Measurements from ENCODE around the gene PMPCA. TPM values are rescaled to one million over a fixed set of nuclear protein-coding genes. Genes with fewer than 3 reads are reported as not detected.
A peak's percentile ranks its signal among the peaks of the same experiment; 100 is the strongest.

The PMPCA gene
- total and polyA plus RNA-seq, 2 of the 8 experiments (the other 6 are each of a cell fraction or from before 2014, with no cell fraction given) = 60.0 to 88.2 TPM

DNA sequence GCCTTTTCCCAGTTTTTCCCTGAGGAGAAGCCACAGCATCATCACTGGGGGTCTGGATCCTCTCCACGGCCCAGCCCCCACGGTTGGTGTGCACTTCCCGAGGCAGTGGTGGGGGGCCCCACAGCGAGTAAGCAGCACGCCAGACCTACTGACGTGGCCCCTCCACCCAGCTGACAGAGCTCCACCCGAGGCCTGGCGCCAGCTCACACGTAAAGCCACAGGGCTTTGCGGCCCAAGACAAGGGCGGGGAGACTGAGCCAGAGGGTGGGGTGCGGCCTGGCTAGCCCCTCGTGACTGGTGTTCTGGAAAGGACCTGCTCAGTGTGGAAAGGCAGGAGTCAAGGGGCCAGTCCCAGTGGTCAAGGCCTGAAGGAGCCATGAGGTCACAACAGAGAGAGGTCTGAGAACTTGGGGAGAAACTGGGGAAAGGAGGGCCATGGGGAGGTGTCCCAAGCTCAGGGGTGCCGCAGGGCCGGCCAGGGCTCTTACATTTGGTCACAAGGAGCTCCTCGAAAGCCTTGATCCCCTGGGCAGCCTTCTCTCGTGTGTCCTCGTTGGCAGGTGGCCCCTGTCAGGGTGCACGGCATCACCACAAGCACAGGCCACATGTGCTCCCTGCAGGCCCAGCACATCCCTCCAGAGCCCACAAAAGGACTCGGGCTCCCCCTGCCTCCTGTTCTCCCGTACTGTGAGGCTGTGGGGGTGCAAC is 16.0 kb upstream of the PMPCA start:
- Histone ChIP-seq H2BK15ac (ENCODE audit: low read length) (no peak overlapping the region), H3K27me3 (replicated peaks in 1 of 4; ENCODE audit: control insufficient read depth in 3 of 4, extremely low read depth in 1 of 4, insufficient read depth in 3 of 4, low read length in 3 of 4) (no peaks in the 10 kb centered on the region), H2BK12ac (ENCODE audit: low read depth, low read length) (no peak overlapping the region), H3K4me1 (replicated peaks in 1 of 4; ENCODE audit: control insufficient read depth in 3 of 4, insufficient read depth in 4 of 4, low read length in 3 of 4) (peaks cover 0 to 10% (median 7%) of the 10 kb centered on the region in 4 experiments; a peak in 5 of 7 replicates), H3K23ac (ENCODE audit: insufficient read length) (no peak overlapping the region), H3K9ac (replicated peaks in 1 of 4; ENCODE audit: extremely low read depth in 1 of 4, low read depth in 3 of 4, low read length in 3 of 4) (no peak overlapping the region), H3K4ac (replicated peaks; ENCODE audit: insufficient read length, low read depth, low read length) (no peak overlapping the region), H3K56ac (replicated peaks; ENCODE audit: insufficient read length, low read depth, low read length) (no peak overlapping the region), H2AFZ (ENCODE audit: low read length) (no peak overlapping the region), H2BK5ac (ENCODE audit: low read depth, low read length) (no peak overlapping the region), H3K9me3 (ENCODE audit: insufficient read depth in 2 of 2, low read depth in 1 of 2, low read length in 1 of 2) (no peaks in the 10 kb centered on the region), H3K4me3 (ENCODE audit: extremely low read depth in 1 of 4, insufficient read depth in 2 of 4, low read depth in 3 of 4, low read length in 4 of 4) (no peak overlapping the region), H4K8ac (ENCODE audit: extremely low read depth, insufficient read depth, low read length) (0 out of 2 replicates have a peak overlapping the region, but pooled peaks have one; percentile 14), H4K20me1 (replicated peaks in 1 of 2; ENCODE audit: control insufficient read depth in 1 of 2, insufficient read depth in 2 of 2, low read length in 2 of 2) (peaks cover 6 to 14% of the 10 kb centered on the region in 2 experiments), H3K79me2 (ENCODE audit: control insufficient read depth in 1 of 2, insufficient read depth in 2 of 2, low read length in 2 of 2) (peaks cover 0 to 22% of the 10 kb centered on the region in 2 experiments; a peak in 2 of 4 replicates), H3K18ac (ENCODE audit: extremely low read depth, low read length) (no peak overlapping the region), H2BK120ac (replicated peaks; ENCODE audit: low read depth, low read length) (no peak overlapping the region), H3K4me2 (ENCODE audit: insufficient read depth in 1 of 2, low read depth in 2 of 2, low read length in 2 of 2) (no peak overlapping the region), H3K14ac (ENCODE audit: insufficient read length) (no peak overlapping the region), H4K5ac (ENCODE audit: insufficient read length, low read depth, low read length) (no peak overlapping the region), H3K79me1 (ENCODE audit: low read depth, low read length) (peaks cover 10% of the 10 kb centered on the region; the same call in 1 of the 2 replicates), H2BK20ac (ENCODE audit: low read length) (no peak overlapping the region), H2AK5ac (ENCODE audit: low read depth, low read length) (no peak overlapping the region), H3K23me2 (ENCODE audit: low read depth, low read length) (peaks cover 6% of the 10 kb centered on the region; the same call in 1 of the 2 replicates), H3K27ac (ENCODE audit: low read depth, low read length) (no peak overlapping the region), H4K91ac (replicated peaks; ENCODE audit: insufficient read length, low read length) (no peak overlapping the region), H3K36me3 (ENCODE audit: control insufficient read depth in 2 of 4, insufficient read depth in 4 of 4, low read length in 3 of 4) (peaks cover 39 to 72% (median 62%) of the 10 kb centered on the region in 4 experiments)
- ChIA-PET CTCF (ENCODE audit: partially characterized antibody) (interaction anchor here (0.6 to 1.2 kb wide), 3 partner anchors 15 to 305 kb away, joined by 3 to 4 read pairs (median 3); no protein-coding TSS in a partner anchor), POLR2A (ENCODE audit: partially characterized antibody) (interaction anchor here (1.1 to 14.6 kb wide), 8 partner anchors 3 to 63 kb away, joined by 4 to 139 read pairs (median 8); partner anchors contain the start of genes ENTR1, PMPCA and SNAPC4)
- TF ChIP-seq CREB1 (IDR thresholded peaks at IDR 0.05) = no peak
- no peak for TF ChIP-seq JUN (IDR thresholded peaks at IDR 0.05; ENCODE audit: low read depth, low read length)
- TF ChIP-seq BACH1 (IDR thresholded peaks at IDR 0.05; ENCODE audit: low read length) = no peak
- TF ChIP-seq EZH2 (IDR thresholded peaks at IDR 0.05; ENCODE audit: low read depth, low read length, severe bottlenecking) = no peak
- no peak for TF ChIP-seq NRF1 (IDR thresholded peaks at IDR 0.05; ENCODE audit: low read depth, low read length)
- TF ChIP-seq HDAC6 (IDR thresholded peaks at IDR 0.05; ENCODE audit: low read depth, low read length) = no peak
- TF ChIP-seq CBX5 (IDR thresholded peaks at IDR 0.05; ENCODE audit: low read depth, low read length) = no peak
- no peak for TF ChIP-seq SUZ12 (IDR thresholded peaks at IDR 0.05; ENCODE audit: low read length)
- TF ChIP-seq SP2 (IDR thresholded peaks at IDR 0.05; ENCODE audit: low read length) = no peak
- no peak for TF ChIP-seq SIRT6 (IDR thresholded peaks at IDR 0.05; ENCODE audit: low read length)
- WGBS, 2 experiments (ENCODE audit: extremely low coverage in 1 of 2, insufficient coverage in 1 of 2, insufficient read length in 1 of 2, insufficient replicate concordance in 2 of 2, low coverage in 1 of 2, low lambda C conversion rate in 2 of 2, missing lambda C conversion rate in 1 of 2) = 93% methylated on average over 19 of the region's 21 CpGs; no CpG with 5 or more reads in 1 of the 2 experiments
- DNase-seq (ENCODE audit: low read depth in 1 of 2, low spot score in 2 of 2) = no peak
- no peak for FAIRE-seq

Data from H1 (cell line).